Measurements from ENCODE around the gene KLF16.
"Not testable (repeated sequence)": the region's sequence is repeated elsewhere in the genome, so short reads cannot be mapped to it uniquely, and the experiment has no call there.

The KLF16 gene

DNA sequence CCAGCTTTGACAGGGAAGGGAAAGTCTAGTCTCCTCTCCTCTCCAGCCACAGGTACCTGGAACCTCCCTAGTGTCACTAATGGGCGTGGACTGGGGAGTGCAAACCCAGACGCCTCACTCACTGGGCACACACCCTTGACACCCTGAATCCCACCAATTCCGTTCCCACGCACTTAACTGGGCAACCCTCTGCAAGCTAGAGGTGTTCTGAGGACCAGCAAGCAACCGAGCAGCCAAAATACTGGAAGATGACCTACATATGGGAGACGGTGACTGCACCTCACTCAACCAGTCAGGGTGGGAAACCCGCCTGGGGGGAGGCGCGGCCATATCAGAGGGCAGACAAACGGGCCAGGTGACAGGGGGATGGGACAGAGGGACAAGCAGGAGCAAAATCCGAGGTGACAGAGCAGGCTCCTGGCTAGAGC lies 20.9 kb upstream of the KLF16 start:
- no peak for DNase-seq (ENCODE audit: low read depth)

- no peak for DNase-seq (ENCODE audit: low read depth)
Observed at GRCh38 chr19:1883784-1884183, 20.4 kb upstream of the KLF16 start.

DNA sequence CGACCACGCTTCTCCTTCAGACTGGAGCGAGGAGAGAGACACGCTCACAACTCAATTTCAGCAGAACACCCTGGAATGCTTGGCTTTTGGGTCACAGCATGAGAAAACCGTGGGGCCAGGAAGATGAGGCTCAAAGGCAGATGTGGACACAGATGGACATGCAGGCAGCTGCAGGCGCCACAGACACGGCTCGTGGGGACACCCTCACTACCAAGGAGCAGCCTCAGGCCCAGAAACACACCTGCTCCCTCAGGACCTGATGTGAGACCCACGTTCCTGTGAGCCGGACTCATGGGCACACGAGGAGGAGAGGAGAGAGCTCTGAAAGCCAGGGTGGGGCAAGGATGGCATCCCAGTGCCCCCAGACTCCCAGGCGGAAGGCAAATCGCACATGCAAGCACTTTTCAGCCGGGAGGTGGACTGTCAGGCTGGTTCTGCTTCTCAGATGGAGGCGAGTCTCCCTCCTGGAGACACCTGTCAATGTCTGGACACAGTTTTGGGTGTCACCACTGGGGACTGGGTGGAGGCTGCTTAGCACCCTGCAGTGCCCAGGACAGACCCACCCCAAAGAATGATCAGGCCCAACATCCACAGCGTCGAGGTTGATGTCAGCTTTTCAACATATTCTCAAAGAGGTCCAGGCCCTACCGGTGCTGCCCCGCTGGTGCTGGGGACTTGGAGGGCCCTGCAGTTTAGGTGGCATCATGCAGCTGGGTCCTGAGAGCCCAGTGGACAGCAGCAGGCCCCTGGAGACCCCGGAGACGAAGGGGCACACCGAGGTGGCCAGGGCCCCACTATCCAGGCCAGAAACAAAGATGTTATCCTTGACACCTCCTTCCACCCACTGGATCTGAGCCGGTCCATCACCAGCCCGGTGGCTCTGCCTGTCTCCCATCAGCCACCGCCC lies 19.7 kb upstream of the KLF16 start:
- DNase-seq (ENCODE audit: low read depth) = no peak

- no peak for DNase-seq (ENCODE audit: low read depth)
Observed at GRCh38 chr19:1882089-1882785, 18.9 kb upstream of the KLF16 start.

- DNase-seq (ENCODE audit: low read depth) = not testable (repeated sequence)
Observed at GRCh38 chr19:1881393-1882088, 18.2 kb upstream of the KLF16 start.

GRCh38 chr19:1880611-1881392 lies 17.4 kb upstream of the KLF16 start:
- no peak for DNase-seq (ENCODE audit: low read depth)

- DNase-seq (ENCODE audit: low read depth) = not testable (repeated sequence)
Observed at GRCh38 chr19:1879982-1880381, 16.6 kb upstream of the KLF16 start.

DNA sequence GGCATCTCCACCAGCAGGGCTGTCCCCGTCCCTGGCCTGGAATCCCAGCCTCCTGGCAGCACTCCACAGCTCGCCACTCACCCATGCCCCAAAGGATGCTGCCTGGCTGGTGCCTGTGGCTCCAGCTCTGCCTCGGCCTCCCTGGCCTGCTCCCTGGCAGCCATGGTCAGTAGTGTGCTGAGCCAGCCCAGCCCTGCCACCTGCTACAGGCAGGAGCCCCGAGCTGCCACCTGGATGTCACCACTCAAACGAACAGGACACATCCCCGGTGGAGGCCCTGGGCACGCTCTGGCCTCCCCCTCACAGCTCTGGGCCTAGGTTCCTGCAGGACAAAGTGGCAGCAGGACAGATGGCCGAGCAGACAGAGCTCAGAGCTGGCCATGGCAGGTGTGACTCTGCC lies 15.2 kb upstream of the KLF16 start:
- not testable (repeated sequence) for DNase-seq (ENCODE audit: low read depth)

DNA sequence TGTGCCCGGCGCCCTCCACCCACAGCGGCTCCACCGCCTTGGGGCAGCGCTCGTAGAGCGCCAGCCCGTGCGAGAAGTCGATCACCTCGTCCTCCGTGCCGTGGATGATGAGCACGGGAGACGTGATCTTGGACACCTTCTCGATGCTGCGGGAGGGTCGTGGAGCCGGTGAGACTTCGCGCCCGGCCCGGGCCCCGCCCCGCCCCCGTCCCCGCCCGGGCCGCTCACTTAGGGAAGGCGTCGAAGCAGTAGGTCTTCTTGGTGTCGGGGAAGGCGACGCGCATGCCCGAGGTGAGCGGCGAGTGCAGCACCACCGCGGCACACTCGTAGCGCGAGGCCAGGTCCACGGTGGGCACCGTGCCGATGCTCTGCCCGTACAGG lies 13.9 kb upstream of the KLF16 start:
- not testable (repeated sequence) for DNase-seq (ENCODE audit: low read depth)

GRCh38 chr19:1876496-1877279 lies 13.3 kb upstream of the KLF16 start:
- not testable (repeated sequence) for DNase-seq (ENCODE audit: low read depth)

GRCh38 chr19:1875646-1876495 lies 12.5 kb upstream of the KLF16 start:
- DNase-seq (ENCODE audit: low read depth) = peak; percentile 75

DNA sequence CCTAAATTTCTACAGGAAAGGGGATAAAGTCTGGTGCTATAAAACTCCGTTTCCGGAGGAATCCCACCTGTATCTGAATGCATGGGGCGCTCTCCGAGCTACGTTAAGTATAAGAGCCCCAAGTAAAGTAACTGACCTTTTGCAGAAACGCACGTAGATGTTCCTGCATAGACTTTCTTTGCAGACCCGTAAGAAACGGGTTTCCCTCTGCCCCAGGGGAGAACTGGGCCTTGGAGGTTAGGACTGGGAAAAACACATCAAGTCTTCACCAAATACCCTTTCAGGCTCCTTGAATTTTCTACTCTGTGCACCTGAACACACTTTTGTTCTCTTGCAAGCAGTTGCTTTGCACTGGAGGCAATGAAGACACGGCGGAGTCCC lies 11.9 kb upstream of the KLF16 start:
- DNase-seq (ENCODE audit: low read depth) = not testable (repeated sequence)

- no peak for DNase-seq (ENCODE audit: low read depth)
Observed at GRCh38 chr19:1874554-1875185, 11.3 kb upstream of the KLF16 start.

DNA sequence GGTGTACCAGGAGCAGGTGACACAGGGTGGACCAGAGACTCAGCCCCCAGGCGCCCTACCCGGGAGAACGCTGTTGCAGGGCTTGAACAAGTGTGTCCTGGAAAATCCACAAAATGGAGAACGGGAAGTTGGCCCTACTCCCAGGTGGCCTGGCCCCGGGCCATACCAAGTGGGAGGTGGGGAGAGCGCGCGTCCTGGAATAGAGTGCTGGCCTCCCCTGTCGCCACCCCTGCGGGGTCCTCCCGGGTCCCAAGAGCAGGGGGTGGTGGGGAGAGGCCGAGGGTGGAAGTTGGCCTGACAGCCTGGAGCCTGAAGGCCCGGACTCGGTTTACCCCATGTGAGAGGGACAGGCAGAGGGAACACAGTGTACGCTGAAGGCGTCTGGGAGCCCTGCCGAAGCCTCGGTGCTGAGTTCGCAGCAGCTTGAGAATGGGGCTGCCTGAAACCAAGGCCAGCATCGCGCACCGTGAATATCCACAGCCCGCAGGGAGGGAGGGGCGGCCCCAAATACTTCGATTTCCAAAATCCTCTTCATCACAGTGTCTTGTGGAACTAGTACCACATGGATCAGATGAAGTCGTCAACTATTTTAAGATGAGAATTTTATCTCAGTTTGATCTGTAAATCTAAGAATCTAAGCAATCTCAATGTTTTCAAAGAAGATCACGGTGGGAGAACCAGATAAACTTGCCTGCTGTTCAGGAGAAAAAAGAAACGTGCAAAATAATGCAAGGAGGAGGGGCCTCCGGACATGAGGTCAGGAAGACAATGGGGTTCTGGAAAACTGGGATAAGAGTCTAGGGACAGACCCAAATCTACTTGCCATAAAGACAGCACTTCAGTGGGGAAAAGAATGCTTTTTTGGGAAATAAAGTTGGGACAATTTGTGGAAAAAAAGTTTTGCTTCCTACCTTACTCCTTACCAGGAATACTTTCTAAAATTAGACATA lies 10.4 kb upstream of the KLF16 start:
- no peak for DNase-seq (ENCODE audit: low read depth)

GRCh38 chr19:1872807-1873523 lies 9.6 kb upstream of the KLF16 start:
- no peak for DNase-seq (ENCODE audit: low read depth)

GRCh38 chr19:1871630-1872029 lies 8.3 kb upstream of the KLF16 start:
- no peak for DNase-seq (ENCODE audit: low read depth)

DNA sequence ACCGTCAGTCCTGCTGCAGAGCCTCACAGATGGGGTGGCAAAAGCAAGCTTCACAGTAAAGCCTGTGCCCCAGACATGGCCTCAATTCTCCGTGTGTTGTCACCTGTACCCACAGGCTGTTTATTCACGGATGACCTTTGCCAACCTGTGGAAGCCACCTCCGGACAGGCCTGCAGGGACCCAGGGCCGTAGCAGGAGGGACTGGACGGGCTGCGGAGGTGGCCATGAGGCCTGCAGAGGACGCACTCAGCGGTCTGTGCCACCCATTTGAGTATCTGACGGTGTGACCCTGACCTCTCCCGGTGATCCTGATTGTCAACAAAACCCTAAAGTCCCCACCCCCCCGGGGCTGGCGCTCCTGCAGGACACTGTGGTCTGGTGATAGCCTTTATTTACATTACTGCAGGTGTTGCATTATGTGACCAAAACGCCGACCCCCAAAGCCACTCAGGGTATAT lies 7.8 kb upstream of the KLF16 start:
- DNase-seq (ENCODE audit: low read depth) = no peak

DNA sequence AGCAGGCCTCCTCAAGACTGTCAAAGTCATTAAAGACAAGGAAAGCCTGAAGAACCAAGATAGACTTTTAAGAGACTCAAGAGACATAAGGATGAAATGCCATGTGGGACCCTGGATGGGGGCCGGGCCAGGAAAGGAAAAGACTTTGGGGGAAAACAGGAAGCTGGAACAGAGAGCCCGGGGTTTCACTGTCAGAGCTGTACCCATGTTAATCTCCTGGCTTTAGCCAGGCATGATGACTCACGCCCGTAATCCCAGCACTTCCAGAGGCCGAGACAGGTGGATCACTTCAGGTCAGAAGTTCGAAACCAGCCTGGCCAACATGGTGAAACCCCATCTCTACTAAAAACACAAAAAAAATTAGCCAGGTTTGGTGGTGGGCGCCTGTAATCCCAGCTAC lies 5.6 kb upstream of the KLF16 start:
- no peak for DNase-seq (ENCODE audit: low read depth)
